DMS79 treated with DMSO at 0.1 percent for 48 hours (cell line): ENCODE results near the gene PADI3.
"Not testable (repeated sequence)": the region's sequence is repeated elsewhere in the genome, so short reads cannot be mapped to it uniquely, and the experiment has no call there.

Experiments used
- DNase-seq: peaks from one replicate; lab custom pipeline; 2025; lab: John Stamatoyannopoulos, UW

The PADI3 gene

GRCh38 chr1:17305576-17306095 lies 56.7 kb downstream of the PADI3 start:
- DNase-seq, result no peak

- DNase-seq, result no peak
Observed at GRCh38 chr1:17306407-17306806, 57.5 kb downstream of the PADI3 start.

GRCh38 chr1:17306921-17307320 lies 58.0 kb downstream of the PADI3 start:
- no peak for DNase-seq

GRCh38 chr1:17307329-17307728 lies 58.4 kb downstream of the PADI3 start:
- DNase-seq, result no peak

- no peak for DNase-seq
Observed at GRCh38 chr1:17307946-17308345, 59.0 kb downstream of the PADI3 start, which contains the start of gene PADI4. PADI4 (plus strand) TSS chr1:17308197; CDS start chr1:17308223, 26 bp downstream.

- no peak for DNase-seq
Observed at GRCh38 chr1:17308593-17308992, 59.7 kb downstream of the PADI3 start.

- no peak for DNase-seq
Observed at GRCh38 chr1:17309426-17310067, 60.6 kb downstream of the PADI3 start.

GRCh38 chr1:17310068-17310640 lies 61.3 kb downstream of the PADI3 start:
- no peak for DNase-seq

GRCh38 chr1:17313530-17314309 lies 64.8 kb downstream of the PADI3 start:
- DNase-seq, result no peak

GRCh38 chr1:17314491-17314971 lies 65.6 kb downstream of the PADI3 start:
- no peak for DNase-seq

- no peak for DNase-seq
Observed at GRCh38 chr1:17315542-17316130, 66.7 kb downstream of the PADI3 start.

- DNase-seq, result no peak
Observed at GRCh38 chr1:17316704-17317103, 67.8 kb downstream of the PADI3 start.

GRCh38 chr1:17318262-17318661 lies 69.4 kb downstream of the PADI3 start:
- no peak for DNase-seq

- no peak for DNase-seq
Observed at GRCh38 chr1:17319561-17320350, 70.9 kb downstream of the PADI3 start.

GRCh38 chr1:17321857-17322390 lies 73.0 kb downstream of the PADI3 start:
- not testable (repeated sequence) for DNase-seq

GRCh38 chr1:17328855-17329254 lies 80.0 kb downstream of the PADI3 start:
- DNase-seq, result no peak

- no peak for DNase-seq
Observed at GRCh38 chr1:17329610-17330009, 80.7 kb downstream of the PADI3 start.

- DNase-seq, result no peak
Observed at GRCh38 chr1:17330856-17331255, 82.0 kb downstream of the PADI3 start.

GRCh38 chr1:17333081-17333480 lies 84.2 kb downstream of the PADI3 start:
- DNase-seq, result no peak
